Measurements from ENCODE around the gene DPP6.

The DPP6 gene

DNA sequence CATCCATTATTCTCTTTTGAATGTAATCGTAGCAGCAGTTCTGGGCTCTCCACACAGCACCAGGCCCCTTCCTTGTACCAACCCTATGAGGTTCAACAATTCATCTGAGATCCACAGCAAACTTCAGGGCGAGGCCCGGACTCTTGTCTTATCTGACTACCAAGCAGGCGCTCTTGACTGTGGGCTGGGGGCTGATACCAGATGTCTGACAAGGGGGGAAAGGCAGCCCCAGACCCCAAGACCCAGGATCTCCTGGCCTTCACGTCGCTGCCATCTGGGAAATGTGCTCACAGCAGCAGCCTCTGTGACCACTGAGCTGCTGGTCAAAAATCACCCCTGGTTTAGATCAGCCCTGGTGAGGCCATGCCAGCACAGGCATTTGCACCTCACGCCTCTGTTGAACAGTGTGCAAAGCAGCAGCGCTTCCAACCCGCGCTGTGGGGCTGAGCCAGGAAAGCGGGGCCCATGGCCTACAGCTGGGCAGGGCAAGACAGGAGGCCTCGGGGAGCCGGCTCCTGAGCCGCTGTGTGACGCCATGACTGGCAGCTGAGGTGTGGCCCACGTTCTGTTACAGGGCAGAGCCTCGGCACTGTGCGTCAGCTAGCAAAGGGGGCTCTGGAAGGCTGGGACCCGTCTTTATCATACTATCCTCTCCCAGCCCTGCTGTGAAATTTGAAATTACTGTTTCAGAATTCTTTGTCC is 806.8 kb downstream of the DPP6 start:
- DNase-seq (ENCODE audit: low read depth in 2 of 2) = no peak

GRCh38 chr7:154859747-154860620 is 807.8 kb downstream of the DPP6 start:
- no peak for DNase-seq (ENCODE audit: low read depth in 2 of 2)

DNA sequence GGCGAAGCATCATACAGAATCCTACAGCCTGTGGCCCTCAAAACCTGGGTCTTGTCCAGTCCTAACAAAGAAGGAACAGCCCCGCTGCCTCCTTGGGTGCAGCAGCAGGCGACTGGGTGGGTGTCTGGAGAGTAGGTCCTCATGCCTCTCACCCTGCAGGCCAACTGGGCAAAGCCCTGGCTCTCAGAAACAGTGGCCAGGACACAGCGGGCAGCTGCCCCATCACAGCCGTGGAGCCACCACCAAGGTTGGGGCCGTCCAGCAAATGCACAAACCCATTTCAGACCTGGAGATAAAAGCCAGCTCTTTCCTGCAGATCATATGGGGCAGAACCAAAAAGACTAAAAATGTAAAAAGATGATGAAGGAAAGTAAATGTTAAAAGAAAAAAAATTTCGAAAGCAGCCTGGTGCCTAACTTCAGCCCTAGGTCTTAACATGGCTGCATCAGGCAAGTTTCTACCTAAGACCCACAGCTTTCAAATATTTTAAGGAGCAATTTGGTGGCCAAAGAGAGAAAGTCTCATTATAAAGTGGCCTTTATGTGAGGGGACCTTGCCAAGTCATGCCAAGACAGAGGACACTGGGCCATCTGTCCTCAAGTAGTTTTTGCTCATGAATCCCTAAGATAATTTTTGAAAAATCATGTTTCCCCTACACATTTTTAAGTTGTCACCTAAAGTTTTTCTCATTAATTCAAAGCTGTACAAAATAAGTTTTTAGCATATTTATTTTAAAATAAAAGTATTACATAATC is 808.6 kb downstream of the DPP6 start:
- DNase-seq (ENCODE audit: low read depth in 2 of 2) = no peak

- no peak for DNase-seq (ENCODE audit: low read depth in 2 of 2)
These were observed 809.4 kb downstream of the DPP6 start for GRCh38 chr7:154861589-154861988.

DNA sequence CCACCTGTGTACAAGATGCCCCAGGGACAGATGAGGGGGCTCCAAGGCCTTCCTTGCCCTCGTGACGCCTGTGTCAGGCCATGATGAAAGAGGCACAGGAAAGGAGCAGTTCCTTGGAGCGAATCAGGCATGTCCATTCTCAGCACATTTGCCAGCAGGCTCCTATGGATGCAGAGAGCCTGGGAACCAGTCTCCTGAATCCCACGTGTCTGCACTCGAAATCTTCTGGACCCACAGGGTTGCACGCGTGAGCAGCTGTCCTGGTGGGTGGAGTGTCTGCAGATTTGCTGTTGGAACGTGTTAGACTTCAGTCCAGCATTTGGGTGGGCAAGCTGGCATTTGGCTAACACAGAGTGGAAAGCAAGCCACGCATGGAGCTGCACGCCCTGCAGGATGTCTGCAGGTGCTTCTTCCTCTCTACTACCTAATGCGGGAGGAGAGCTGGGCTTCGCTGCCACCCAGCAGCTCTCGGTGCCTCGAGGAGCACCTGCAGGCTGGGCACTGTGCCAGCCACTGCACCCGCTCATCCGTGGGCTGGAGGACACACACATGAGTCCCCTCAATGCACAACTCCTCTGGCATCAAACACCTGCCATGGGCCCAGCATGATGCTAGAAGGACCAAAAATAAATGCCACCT is 810.1 kb downstream of the DPP6 start:
- DNase-seq (ENCODE audit: low read depth in 2 of 2) = no peak

DNA sequence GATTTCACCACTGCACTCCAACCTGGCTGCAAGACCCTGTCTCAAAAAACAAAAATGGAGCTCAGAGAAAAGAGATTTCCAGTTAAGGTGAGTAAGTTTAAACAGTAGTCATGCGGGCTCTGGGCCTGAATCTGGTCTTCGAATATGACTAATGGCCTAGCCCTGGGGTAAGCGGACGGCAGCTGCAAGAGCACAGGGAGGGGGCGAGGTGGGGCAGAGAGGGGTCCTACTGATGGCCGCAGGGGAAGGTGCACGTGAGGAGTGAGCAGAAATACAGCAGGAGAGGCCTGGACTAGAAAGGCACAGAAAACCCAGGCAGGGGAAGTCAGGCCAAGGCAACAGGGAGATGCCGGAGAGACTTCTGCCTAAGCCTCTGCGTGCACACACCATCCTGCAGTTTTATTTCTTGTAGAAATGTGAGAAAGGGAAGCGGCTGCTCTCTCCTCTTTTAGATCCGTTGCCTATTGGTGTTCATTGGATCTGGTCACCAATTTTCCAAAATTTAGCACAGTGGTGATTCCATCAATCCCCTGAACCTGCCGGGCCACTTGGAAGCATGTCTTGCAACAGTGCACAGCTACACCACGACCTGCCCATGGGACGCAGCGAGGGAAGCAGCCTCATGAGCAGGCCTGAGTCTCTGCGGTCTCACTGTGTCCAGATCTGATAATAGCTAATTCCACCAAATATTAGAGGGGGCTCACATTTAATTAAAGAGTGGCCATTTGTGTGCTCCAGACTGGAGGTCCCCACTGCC is 811.7 kb downstream of the DPP6 start:
- no peak for DNase-seq (ENCODE audit: low read depth in 2 of 2)

- DNase-seq (ENCODE audit: low read depth in 2 of 2) = no peak
These were observed 812.3 kb downstream of the DPP6 start for GRCh38 chr7:154864523-154864891.

- DNase-seq (ENCODE audit: low read depth in 2 of 2) = no peak
These were observed 813.9 kb downstream of the DPP6 start for GRCh38 chr7:154865984-154866685.

DNA sequence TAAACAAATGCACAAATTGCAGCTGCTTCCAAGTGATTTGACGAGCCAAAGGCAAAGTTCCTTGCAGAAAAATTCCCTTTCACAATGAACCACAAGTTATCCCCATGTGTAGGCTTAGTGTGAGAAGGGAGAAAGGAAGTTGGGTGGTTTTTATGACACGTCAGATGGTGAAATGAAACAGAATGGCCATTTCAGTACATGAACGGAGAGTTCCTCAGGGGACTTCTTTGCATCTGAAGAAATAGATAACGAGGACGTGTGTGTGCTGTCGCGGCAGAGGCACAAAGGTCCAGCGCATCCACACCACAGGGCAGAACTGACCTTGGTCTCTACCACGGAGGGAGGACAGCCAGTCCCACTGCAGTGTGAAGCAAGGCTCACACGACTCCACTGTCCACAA is 814.9 kb downstream of the DPP6 start:
- no peak for DNase-seq (ENCODE audit: low read depth in 2 of 2)

GRCh38 chr7:154868921-154869320 is 816.7 kb downstream of the DPP6 start:
- DNase-seq (ENCODE audit: low read depth in 2 of 2) = no peak

- DNase-seq (ENCODE audit: low read depth in 2 of 2) = no peak
These were observed 817.2 kb downstream of the DPP6 start for GRCh38 chr7:154869436-154869835.

DNA sequence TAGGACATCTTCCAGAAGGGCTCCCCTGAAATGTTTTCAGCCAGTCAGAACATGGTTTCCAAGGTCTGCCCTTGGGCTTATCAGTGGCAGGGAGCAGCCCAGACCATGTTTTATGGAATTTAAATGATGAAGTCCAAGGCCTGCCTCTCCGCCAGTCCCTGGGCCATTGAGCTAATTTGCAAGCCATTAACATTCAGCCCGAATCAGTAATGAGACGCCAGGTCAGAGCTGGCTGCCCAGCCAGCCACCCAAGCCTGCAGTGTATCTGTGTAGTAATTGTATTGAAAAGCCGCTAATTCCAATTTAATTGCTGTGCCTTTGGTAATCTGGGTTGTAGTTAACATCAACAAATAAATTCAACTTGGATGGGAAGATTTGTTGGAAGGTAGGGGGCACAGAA is 819.3 kb downstream of the DPP6 start:
- DNase-seq (ENCODE audit: low read depth in 2 of 2) = no peak

- DNase-seq (ENCODE audit: low read depth in 2 of 2) = no peak
These were observed 819.9 kb downstream of the DPP6 start for GRCh38 chr7:154871928-154872750.

DNA sequence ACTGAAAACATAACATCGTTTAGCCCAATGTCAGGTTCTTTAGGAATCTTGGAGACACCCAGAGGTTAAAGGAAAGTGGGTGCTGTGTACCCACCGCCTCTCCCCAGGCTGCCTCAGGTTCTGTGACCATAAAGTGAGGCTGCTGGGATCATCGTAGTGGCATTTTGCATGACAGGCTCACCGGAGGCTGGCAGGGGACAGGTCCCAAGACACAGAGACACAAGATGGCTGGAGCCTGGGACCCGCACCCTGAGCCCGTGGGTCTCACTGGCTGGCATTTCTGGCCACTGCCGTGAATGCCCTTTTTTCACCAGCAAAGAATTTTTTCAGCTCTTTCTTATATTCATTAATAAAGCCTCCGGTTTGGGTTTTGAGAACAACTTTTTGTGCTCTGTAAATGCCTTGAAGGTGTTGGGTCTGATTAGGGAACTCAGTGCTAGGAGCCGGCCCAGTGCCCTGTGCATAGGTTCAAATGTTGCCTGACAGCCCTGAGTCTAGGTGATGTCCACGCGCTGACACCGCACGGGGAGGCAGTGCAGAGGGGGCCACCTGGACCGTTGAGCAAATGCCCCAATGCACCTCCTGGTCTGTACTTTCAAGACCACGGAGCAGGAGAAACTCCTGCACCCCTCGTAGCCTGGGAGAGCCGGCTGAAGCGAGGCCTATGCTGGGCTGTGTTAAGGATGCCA is 820.8 kb downstream of the DPP6 start:
- no peak for DNase-seq (ENCODE audit: low read depth in 2 of 2)

GRCh38 chr7:154873500-154874121 is 821.4 kb downstream of the DPP6 start:
- DNase-seq (ENCODE audit: low read depth in 2 of 2) = no peak

- DNase-seq (ENCODE audit: low read depth in 2 of 2) = no peak
These were observed 822.4 kb downstream of the DPP6 start for GRCh38 chr7:154874409-154875113.

- no peak for DNase-seq (ENCODE audit: low read depth in 2 of 2)
These were observed 823.1 kb downstream of the DPP6 start for GRCh38 chr7:154875297-154875696.

DNA sequence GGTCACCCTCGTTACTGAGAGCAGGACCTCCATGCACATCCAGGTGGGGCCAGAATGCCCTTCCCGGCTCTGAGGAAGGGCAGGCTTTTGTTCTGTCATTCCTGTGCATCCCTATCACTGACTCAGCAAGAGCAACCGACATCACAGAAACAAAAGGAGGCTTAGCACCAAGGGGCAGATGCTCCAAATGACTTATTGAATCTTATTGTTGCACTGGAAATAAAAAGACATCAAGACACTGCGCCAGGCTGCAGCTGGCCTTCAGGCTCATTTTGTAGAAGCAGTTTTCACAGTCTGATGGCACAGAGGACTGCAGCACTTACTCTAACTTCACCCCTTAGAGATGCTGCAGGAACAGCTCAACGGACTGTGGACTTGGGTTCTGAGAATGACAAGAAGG is 824.3 kb downstream of the DPP6 start:
- DNase-seq (ENCODE audit: low read depth in 2 of 2) = no peak

All from fibroblast of skin of left biceps (primary cell).